Medulla oblongata (tissue), 1 donor: Measurements from ENCODE around the gene CREB3.
A peak's percentile ranks its signal among the peaks of the same experiment; 100 is the strongest.

Experiments
- DNase-seq: peaks from one replicate; pipeline ENCODE4 v3.0.0-alpha.2; 2015; ENCODE audit errors: extremely low spot score

CREB3 gene, protein sequence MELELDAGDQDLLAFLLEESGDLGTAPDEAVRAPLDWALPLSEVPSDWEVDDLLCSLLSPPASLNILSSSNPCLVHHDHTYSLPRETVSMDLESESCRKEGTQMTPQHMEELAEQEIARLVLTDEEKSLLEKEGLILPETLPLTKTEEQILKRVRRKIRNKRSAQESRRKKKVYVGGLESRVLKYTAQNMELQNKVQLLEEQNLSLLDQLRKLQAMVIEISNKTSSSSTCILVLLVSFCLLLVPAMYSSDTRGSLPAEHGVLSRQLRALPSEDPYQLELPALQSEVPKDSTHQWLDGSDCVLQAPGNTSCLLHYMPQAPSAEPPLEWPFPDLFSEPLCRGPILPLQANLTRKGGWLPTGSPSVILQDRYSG

GRCh38 chr9:35732185-35732799, at the start of gene CREB3, which contains the start of gene TLN1:
Gene CREB3, plus strand, starts transcription at chr9:35732666. Its CDS starts 107 bp downstream, at chr9:35732773.
Gene TLN1, minus strand, starts transcription at chr9:35732195. Its CDS starts 6,501 bp downstream, at chr9:35725694.
- peak; percentile 99 for DNase-seq

DNA sequence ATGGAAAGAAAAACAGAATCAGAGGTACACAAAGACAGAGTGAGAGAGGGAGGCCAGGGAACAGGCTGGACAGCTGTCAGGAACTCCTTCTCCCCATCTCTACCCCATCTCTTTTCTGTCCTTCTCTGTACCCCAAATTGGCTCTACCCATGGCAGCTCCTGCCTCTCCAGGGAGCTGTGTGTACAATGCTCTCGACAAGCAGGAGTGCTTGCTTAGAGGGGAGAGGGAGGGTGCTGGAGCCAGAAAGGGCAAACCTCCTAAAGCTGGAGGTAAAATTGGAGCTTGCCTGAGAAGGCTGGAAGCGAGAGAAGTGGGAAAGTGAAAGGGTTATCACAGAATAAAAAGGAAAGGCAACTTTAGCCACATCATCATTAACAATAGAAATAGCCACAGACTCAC, 49.1 kb upstream of the CREB3 start:
- DNase-seq: no peak

GRCh38 chr9:35684921-35685320, 47.5 kb upstream of the CREB3 start:
- no peak for DNase-seq

DNA sequence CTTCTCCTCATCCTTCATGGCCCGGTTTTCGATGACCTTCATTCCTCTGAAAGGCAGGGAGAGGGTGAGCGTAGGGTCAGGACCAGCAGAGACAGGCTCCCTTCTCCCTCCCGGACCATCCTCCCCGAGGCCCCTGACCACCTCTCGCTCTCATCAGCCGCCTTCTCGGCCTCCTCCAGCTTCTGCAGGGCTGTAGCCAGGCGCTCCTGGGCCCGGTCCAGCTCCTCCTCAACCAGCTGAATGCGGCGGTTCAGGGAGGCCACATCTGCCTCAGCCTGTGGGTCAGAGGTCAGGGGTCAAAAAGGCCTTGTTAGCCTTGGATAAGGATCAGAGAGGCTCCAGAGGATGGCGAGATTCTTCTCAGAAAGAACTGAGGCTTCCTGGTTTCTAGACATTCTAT, 47.0 kb upstream of the CREB3 start:
- DNase-seq: no peak

- DNase-seq: no peak
These were observed 46.0 kb upstream of the CREB3 start for GRCh38 chr9:35686222-35687203.

DNA sequence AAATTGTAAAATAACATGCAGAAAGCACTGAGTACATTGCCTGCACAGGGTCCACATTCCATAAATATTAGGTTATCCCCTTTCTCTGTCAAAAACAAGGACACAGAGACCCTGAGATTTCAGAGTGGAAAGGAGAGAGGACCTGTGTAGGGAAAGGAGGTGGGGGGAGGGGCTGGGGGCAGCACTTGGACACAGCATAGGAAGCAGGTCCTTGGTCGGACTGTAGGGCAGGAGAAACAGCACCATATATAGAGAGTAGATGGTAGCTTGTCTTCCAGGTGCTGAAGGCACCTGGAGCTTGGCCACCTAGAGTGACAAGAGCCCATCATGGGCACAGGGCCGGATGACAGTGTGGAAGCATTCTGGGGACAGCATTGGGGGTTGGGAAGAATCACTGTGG, 45.2 kb upstream of the CREB3 start:
- DNase-seq: no peak

GRCh38 chr9:35687972-35688557, 44.4 kb upstream of the CREB3 start:
- no peak for DNase-seq

DNA sequence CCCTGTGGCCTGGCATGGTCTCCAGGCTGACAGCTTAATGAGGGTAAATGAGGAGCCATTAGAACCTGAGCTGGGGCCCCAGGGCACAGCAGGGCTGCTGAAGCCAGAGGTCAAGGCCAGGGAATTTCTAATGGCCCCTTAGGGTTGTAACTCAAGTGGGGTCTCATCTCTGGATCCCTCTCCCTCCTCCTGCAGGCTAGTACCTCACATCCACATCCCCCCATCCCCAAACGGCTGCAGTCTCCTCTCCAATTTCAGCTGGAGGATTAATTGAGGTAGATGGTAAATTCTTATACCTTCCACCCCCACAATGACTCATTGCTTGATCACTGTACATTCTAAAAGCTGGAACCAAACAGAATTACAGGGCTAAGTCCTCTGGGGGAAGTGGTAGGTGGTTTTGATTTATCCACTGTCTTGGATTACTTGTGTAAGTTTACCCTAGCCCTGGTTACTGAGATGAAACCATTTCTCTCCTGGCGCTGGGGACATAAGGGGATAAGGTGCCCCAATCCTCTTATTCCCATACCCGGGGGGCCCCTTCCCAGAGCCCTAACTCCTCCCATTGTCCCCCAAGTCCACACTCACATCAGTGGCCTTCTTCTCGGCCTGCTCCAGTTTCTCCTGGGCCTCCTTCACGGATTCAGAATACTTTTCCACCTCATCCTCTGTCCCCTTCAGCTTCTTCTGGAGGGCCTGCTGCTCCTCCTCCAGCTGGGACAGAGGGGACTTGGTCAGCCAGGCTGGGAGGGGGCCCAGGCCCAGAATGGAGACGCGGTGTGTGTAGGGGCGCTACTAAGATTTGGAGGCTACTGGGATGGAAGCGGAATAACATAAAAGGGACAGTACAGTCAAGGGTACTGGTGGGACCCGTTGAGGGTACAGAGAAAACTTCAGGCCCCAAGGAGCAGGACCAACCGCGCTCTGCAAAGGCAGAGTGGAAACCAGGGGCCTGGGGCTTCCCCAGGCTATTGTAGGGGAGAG, 43.6 kb upstream of the CREB3 start:
- DNase-seq: no peak

GRCh38 chr9:35689542-35690293, 42.7 kb upstream of the CREB3 start, which contains the start of gene TPM2:
Gene TPM2, minus strand, starts transcription at chr9:35689925. Its CDS starts 108 bp downstream, at chr9:35689817.
- no peak for DNase-seq

- DNase-seq: no peak
These were observed 42.2 kb upstream of the CREB3 start for GRCh38 chr9:35690294-35690613.

- peak; percentile 46 for DNase-seq
These were observed 41.7 kb upstream of the CREB3 start for GRCh38 chr9:35690614-35691333.

GRCh38 chr9:35691334-35691650, 41.2 kb upstream of the CREB3 start:
- DNase-seq: peak; percentile 9

DNA sequence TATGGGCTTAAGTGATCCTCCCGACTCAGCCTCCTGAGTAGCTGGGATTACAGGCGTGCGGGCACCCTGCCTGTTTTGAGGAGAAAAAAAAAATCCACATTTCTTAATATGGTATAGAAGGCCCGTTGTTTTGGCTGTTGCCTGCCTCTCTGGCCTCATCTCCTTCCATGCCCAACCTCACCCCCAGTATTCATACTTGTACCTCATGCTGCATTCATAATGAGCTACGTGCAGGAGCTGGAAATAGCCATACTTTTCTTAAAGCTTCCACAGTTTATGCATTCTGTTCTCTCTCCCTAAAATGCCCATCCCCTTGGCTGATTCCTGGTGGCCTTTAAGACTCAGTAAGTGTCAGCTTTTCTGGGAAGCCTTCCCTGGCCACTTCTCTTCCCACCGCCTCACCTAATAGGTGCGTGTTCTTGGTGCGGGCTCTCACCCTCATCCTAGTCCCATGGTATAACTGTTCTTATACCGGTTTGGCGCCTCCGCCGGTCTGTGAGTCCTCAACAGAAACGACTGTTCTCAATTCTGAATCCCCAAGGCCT, 40.6 kb upstream of the CREB3 start:
- DNase-seq: no peak

DNA sequence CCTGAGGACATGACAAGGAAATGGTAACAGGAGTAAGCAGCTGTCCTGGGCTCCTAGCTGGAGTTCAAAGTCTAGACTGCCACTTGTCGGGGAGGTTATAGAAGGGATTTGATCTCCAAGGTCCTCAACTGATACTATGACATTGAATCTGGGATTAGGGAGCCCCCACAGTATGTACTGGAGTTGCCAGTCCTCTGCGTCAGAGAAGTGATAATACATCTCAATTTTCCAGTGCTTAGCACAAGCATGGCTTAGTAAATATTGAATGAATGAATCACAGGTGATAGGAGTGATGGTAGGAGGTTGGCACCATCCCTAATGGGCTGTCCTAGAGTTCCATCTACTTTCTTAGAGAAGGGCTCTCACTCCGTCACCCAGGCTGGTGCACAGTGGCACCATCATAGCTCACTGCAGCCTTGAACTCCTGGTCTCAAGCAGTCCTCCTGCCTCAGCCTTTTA, 36.5 kb upstream of the CREB3 start:
- DNase-seq: no peak

DNA sequence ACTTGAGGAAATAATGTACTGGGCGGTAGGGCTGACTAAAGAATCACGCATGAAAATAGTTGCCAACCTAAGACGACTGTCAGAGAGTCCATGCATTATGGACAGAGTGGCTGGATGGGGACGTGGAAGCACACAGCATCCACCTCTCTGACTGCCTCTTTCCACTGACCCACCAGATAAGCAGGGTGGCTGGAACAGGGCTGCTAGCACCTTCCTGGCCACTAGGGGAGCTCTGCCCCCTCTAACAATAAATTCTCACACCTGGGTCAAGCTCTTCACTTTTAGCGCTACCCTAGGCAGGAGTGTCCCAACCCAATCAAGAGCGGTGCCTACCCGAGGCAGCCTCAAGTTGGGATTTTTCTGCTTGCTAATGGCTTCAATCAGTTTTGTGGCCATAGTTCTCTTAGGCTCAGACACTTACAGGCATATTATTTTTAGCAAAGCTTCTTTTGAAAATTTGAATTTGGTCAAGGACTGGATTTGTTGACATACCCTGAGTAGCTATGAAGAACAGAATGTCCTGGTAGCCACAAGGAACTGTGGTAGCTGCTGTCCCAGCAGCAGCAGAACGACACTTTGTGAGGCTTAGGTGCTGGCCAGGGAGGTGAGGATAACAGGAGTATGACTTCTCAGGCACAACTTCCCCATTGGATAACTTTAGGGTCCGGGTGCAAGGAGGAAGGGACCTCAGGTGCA, 35.8 kb upstream of the CREB3 start:
- peak; percentile 35 for DNase-seq

DNA sequence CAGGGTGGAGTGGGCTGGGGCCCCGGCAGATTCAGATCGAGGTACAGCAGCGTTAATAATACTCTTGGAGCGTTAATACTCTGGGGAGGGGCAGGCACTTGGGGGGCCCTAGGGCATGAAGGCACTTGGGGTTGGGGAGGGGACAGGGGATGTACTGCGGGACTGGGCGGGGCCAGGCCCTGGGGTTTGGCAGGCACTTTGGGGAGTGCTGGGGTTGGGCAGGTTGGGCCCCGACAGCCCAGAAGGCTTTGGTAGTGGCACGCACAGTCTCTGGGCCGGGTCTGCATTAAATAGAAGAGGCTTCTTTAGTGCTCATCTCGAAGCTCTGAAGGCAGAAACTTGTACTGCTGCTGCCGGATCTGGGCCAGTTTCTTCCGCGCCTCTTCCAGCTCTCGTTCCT, 35.0 kb upstream of the CREB3 start:
- DNase-seq: no peak

DNA sequence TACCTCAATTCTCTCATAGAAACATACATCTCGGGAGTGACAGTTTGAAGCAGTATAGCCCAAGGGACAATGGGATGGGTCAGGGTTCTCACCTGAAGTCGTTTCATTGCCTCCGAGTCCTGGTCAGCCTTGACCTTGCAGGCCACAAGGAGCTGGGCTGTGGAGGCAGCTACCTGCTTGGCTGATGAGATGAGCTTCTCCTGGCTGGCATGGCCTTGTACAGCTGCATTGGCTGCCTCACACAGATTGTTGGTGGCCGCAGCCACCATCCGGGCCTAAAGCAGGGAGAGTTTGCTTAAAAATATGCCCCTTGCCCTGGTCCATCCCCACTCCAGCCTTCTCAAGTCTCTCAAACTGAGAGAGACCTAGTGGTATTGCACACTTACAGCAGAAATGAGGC, 34.2 kb upstream of the CREB3 start:
- DNase-seq: no peak

GRCh38 chr9:35700031-35700430, 32.4 kb upstream of the CREB3 start:
- no peak for DNase-seq
